Thoracic aorta (tissue), 2 donors: Measurements from ENCODE around the gene CAMSAP2. TPM values are rescaled to one million over a fixed set of nuclear protein-coding genes. Genes with fewer than 3 reads are reported as not detected.

ENCODE experiments used
- ATAC-seq: fragments of 150-250 bp; one replicate; pipeline ENCODE4 v1.8.0; 2017; ENCODE audit warnings: low read depth; ENCODE audit not compliant: insufficient number of reproducible peaks, low FRiP score
- DNase-seq: peaks from one replicate; pipeline ENCODE4 v3.0.0-alpha.2; 2020; ENCODE audit warnings: low spot score
- H3K27ac ChIP-seq, 2 donors: fragments of 200-600 bp; sonication (generic); 1 replicate in 1 of 2; 2 replicates in 1 of 2; pipeline ENCODE4 v1.5.1; 2016; ENCODE audit warnings: mild to moderate bottlenecking in 2 of 2, moderate library complexity in 2 of 2
- H3K27me3 ChIP-seq: fragments of 200-600 bp; sonication (generic); replicated peaks from 2 replicates; pipeline ENCODE4 v1.6.0; 2016; ENCODE audit warnings: mild to moderate bottlenecking; ENCODE audit not compliant: insufficient read depth
- H3K36me3 ChIP-seq: fragments of 200-600 bp; sonication (generic); one replicate; pipeline ENCODE4 v1.5.1; 2016
- H3K4me1 ChIP-seq, 2 donors: fragments of 200-600 bp; sonication (generic); 1 replicate in 1 of 2; 2 replicates in 1 of 2; pipeline versions ENCODE4 v1.5.1 to v1.6.0; 2016; ENCODE audit warnings: low read depth in 2 of 2, mild to moderate bottlenecking in 1 of 2; ENCODE audit not compliant: control insufficient read depth in 1 of 2
- H3K4me3 ChIP-seq: fragments of 200-600 bp; sonication (generic); 2 replicates; pipeline ENCODE4 v1.5.1; 2016; ENCODE audit warnings: mild to moderate bottlenecking
- H3K9me3 ChIP-seq: fragments of 200-600 bp; sonication (generic); 2 replicates; pipeline ENCODE4 v1.5.1; 2016
- CTCF ChIP-seq: fragments of 200-600 bp; sonication (generic); IDR thresholded peaks from one replicate; pipeline ENCODE4 v1.5.1; 2019; ENCODE audit warnings: antibody characterized with exemption
- total RNA-seq, 2 donors: library from RNA; depleted of rRNA; stranded (reverse); fragments of >200 nt; gene quantifications; one replicate each; pipeline versions ENCODE4 v1.1.0 to v1.2.3, GENCODE V29; 2016

Gene CAMSAP2
- total RNA-seq, 2 donors from 2014 or later, result 46.4 to 60.7 TPM

DNA sequence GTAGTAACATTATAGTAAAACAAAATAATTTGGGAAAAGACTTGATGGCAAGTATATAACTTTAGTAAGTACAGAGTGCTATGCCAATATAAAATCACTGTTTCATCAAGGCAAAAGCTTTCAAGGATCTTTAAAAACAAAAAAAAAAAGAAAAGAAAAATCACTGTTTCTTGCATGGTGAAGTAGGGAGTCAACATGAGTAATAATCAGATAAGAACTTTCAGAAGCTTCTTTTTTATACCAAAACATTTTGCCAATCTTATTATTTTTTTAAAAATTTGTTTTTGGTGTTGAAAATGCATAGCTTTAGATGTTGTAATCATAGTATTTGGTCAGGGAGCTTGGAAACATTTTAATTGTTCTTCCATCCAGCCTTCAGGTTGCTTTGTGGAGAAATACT, 37.2 kb downstream of the CAMSAP2 start:
- ATAC-seq (no peak), DNase-seq (no peak)
- no peaks in the 10 kb centered on the region for H3K9me3 ChIP-seq
- peak overlapping the region; percentile 68 to 73 for H3K27ac ChIP-seq
- H3K4me3 ChIP-seq, result peak overlapping the region; percentile 5
- TF ChIP-seq CTCF, result no peak
- no peaks in the 10 kb centered on the region for H3K36me3 ChIP-seq
- peaks cover 25 to 50% of the 10 kb centered on the region in 2 donors for H3K4me1 ChIP-seq
- H3K27me3 ChIP-seq, result no peaks in the 10 kb centered on the region

DNA sequence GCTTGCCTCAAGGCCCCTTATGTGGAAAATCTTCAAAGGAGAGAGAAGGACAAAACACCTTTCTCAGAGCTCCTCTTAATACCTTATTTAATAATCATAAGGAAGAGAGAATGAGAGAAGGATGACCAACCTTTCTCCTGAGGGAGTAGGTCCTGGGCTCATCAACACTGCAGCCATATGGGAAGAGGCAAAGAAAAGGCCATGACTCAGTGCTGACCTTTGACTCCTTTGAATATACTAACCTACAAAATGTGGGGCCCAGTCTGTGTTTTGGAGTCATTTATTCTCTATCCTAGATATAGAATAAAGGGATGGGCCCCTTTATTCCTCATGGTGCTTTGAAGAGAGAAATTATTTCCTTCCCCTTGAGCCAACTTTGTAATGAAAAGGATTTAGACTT, 38.3 kb downstream of the CAMSAP2 start:
- Histone ChIP-seq H3K4me1 (peaks cover 25 to 59% of the 10 kb centered on the region in 2 donors), H3K27ac (peak overlapping the region; percentile 68 to 73), H3K36me3 (no peaks in the 10 kb centered on the region)

GRCh38 chr1:200778766-200779165, 40.1 kb downstream of the CAMSAP2 start:
- no peaks in the 10 kb centered on the region for H3K9me3 ChIP-seq
- no peak overlapping the region for H3K4me3 ChIP-seq
- no peak for ATAC-seq
- H3K36me3 ChIP-seq, result no peaks in the 10 kb centered on the region
- peaks cover 25 to 59% of the 10 kb centered on the region in 2 donors for H3K4me1 ChIP-seq
- no peak for DNase-seq
- no peak for TF ChIP-seq CTCF
- no peaks in the 10 kb centered on the region for H3K27me3 ChIP-seq
- H3K27ac ChIP-seq, result no peak overlapping the region

More for the DNA sequence above, 38.3 kb downstream of the CAMSAP2 start:
- Histone ChIP-seq H3K9me3 (no peaks in the 10 kb centered on the region), H3K4me3 (no peak overlapping the region), H3K27me3 (no peaks in the 10 kb centered on the region)
- TF ChIP-seq CTCF, result no peak
- ATAC-seq, result no peak
- no peak for DNase-seq

DNA sequence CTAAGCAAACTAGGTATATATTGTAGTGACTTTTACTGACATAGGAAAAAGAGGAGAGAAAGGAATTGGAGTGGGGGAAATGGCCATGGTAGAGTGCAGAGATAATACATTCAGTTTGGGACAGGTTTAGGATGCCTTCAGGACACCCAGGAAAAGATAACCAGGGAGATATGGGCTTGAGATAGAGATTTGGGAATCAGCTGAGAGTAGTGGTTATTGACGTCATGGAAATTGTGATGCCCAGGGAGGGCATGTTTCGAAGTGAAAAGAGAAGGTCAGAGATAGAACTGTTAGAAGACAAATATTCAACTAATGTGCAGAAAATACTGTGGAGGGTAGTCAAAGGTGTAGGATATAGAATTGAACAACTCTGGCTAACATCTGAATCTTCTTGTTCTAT, 40.6 kb downstream of the CAMSAP2 start:
- no peak overlapping the region for H3K4me3 ChIP-seq
- TF ChIP-seq CTCF, result no peak

DNA sequence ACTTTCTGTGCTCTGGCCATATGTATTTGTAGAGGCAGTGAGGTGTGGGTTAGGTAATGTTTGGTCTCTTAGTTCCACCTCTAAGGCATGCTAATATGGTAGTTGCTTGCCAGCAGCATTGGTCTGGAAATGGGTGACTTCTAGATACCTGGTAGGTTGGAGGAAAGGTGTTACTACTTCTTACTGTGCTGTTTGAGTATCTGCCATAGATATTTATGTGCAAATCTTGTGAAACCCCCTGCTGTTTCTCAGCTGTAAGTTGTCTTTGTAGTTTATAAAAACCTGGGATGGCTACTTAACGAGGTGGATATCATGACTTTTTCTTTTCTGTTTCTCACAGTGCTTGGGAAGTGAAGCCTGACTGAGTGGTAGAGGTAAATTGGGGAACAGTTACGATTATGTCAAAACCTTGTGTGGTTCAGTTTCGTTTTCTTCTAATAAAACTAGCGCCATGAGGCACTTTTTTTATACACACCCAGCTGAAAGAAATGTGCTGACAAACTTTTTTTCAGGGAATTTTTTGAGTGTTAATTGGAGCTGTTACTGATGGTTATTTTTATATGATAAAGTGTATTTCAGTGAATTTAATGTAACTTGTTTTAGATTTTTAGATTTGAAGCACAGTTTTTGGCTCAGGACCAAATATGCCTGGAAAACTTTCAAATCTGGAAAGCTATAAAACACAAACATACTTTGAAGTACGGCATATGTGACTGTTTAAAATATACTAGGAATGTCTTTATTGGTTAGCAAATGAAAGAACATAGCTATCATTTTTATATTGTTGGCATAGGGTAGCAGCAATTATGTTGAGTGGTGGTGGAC, 42.1 kb downstream of the CAMSAP2 start:
- H3K4me3 ChIP-seq, result peak overlapping the region; percentile 47

More for the DNA sequence above, 40.6 kb downstream of the CAMSAP2 start:
- no peaks in the 10 kb centered on the region for H3K9me3 ChIP-seq
- no peaks in the 10 kb centered on the region for H3K27me3 ChIP-seq
- H3K36me3 ChIP-seq, result no peaks in the 10 kb centered on the region
- H3K4me1 ChIP-seq, result peaks cover 25 to 55% of the 10 kb centered on the region in 2 donors
- H3K27ac ChIP-seq, result no peak overlapping the region
- ATAC-seq, result no peak
- no peak for DNase-seq

More for the DNA sequence above, 42.1 kb downstream of the CAMSAP2 start:
- no peak for TF ChIP-seq CTCF
- Histone ChIP-seq H3K4me1 (peaks cover 14 to 41% of the 10 kb centered on the region in 2 donors), H3K9me3 (no peaks in the 10 kb centered on the region), H3K27me3 (no peaks in the 10 kb centered on the region), H3K36me3 (no peaks in the 10 kb centered on the region), H3K27ac (peak overlapping the region in 1 of 2 donors; percentile 28)
- DNase-seq, result no peak
- ATAC-seq, result no peak
